ENCODE data around the gene NEBL.

DNA sequence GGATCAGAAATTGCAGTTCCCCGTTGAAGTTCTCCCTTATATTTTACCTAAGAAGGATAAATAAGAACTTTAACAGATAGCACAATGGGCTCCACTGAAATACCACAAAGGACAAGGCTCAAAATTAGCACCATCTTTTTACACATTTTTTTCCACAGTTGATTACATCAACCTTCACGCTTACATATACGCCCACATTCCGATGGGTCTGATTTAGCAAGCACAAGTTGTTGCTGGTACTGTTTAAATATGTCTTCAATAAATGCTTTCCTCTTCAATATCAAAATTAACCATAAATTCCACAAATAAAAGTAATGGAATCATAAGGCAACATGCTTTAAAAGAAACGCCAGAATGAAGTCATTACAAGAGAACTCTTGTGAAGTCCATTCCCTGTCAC lies 79.5 kb downstream of the NEBL start:
- TF ChIP-seq EZH2 (IDR thresholded peaks at IDR 0.05), result no peak
- TF ChIP-seq, protein P1, sequence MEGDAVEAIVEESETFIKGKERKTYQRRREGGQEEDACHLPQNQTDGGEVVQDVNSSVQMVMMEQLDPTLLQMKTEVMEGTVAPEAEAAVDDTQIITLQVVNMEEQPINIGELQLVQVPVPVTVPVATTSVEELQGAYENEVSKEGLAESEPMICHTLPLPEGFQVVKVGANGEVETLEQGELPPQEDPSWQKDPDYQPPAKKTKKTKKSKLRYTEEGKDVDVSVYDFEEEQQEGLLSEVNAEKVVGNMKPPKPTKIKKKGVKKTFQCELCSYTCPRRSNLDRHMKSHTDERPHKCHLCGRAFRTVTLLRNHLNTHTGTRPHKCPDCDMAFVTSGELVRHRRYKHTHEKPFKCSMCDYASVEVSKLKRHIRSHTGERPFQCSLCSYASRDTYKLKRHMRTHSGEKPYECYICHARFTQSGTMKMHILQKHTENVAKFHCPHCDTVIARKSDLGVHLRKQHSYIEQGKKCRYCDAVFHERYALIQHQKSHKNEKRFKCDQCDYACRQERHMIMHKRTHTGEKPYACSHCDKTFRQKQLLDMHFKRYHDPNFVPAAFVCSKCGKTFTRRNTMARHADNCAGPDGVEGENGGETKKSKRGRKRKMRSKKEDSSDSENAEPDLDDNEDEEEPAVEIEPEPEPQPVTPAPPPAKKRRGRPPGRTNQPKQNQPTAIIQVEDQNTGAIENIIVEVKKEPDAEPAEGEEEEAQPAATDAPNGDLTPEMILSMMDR (IDR thresholded peaks at IDR 0.05), result no peak
